K562 (cell line): ENCODE results near the gene SOS1. TPM values are rescaled to one million over a fixed set of nuclear protein-coding genes. Genes with fewer than 3 reads are reported as not detected.
A peak's percentile ranks its signal among the peaks of the same experiment; 100 is the strongest.

Experiments used
- CBX8 ChIP-seq: fragments of 200-600 bp; sonication (generic); IDR thresholded peaks from 2 replicates; pipeline ENCODE4 v1.6.1; 2012; ENCODE audit warnings: borderline replicate concordance, mixed run types, low read depth, mild to moderate bottlenecking, moderate library complexity, mixed read lengths, low read length, control low read depth, inconsistent platforms; ENCODE audit not compliant: poor library complexity, severe bottlenecking; ENCODE audit errors: extremely low read depth
- HDGF ChIP-seq: fragments of 450-650 bp; IDR thresholded peaks from 2 replicates; pipeline ENCODE4 v1.6.1; 2016
- LEF1 ChIP-seq: fragments of 450-650 bp; IDR thresholded peaks from 2 replicates; pipeline ENCODE4 v1.6.1; 2016; ENCODE audit warnings: mild to moderate bottlenecking
- PCBP2 ChIP-seq: fragments of 200-400 bp; formaldehyde crosslinking; IDR thresholded peaks from 2 replicates; pipeline ENCODE4 v1.6.1; 2018; ENCODE audit warnings: low read length, low read depth, mild to moderate bottlenecking, moderate library complexity; ENCODE audit not compliant: poor library complexity, severe bottlenecking
- POLR3G ChIP-seq: IDR thresholded peaks from 2 replicates; pipeline ENCODE4 v1.6.1; 2011; ENCODE audit not compliant: insufficient read length, insufficient replicate concordance; ENCODE audit errors: extremely low read depth
- YBX1 ChIP-seq: fragments of 450-650 bp; IDR thresholded peaks from 2 replicates; pipeline ENCODE4 v1.7.1; 2016; ENCODE audit warnings: mild to moderate bottlenecking
- ZFP1 ChIP-seq: fragments of 450-650 bp; formaldehyde crosslinking; IDR thresholded peaks from 2 replicates; pipeline ENCODE4 v1.4.0; 2020; ENCODE audit warnings: mild to moderate bottlenecking, mixed read lengths
- ZKSCAN3 ChIP-seq: fragments of 250-450 bp; sonication (Bioruptor Pico); IDR thresholded peaks from 2 replicates; pipeline ENCODE4 v1.4.0; 2020
- ZNF165 ChIP-seq: fragments of 250-450 bp; sonication (Bioruptor Pico); IDR thresholded peaks from 2 replicates; pipeline ENCODE4 v1.4.0; 2020; ENCODE audit warnings: borderline replicate concordance
- ZNF184 ChIP-seq: sonication (generic); formaldehyde crosslinking; IDR thresholded peaks from 2 replicates; pipeline ENCODE4 v1.5.0; 2020; ENCODE audit warnings: missing genetic modification reagents
- ZNF324 ChIP-seq: fragments of 250-450 bp; sonication (Bioruptor Pico); IDR thresholded peaks from 2 replicates; pipeline ENCODE4 v1.4.0; 2020; ENCODE audit warnings: mild to moderate bottlenecking
- ZNF586 ChIP-seq: fragments of 450-650 bp; formaldehyde crosslinking; conservative IDR thresholded peaks from 2 replicates; pipeline ENCODE4 v1.4.0; 2020; ENCODE audit warnings: mild to moderate bottlenecking, moderate library complexity
- polyA plus RNA-seq, 8 experiments: library from polyadenylated mRNA; depleted of rRNA in 4 of 8; stranded (reverse) in 5 of 8; unstranded in 3 of 8; fragments of >200 nt; fragmentation: Nextera tagmentation in 2 of 8; fragmentation: Illumina TruSeq in 1 of 8; extraction: Ambion mirVana in 2 of 8; extraction: Trizol in 1 of 8; gene quantifications; 2 replicates each; pipeline versions ENCODE4 v1.2.1 to v1.2.3, GENCODE V29; 2011 to 2014; ENCODE audit warnings: inconsistent platforms in 1 of 8, missing spikeins in 1 of 8
- total RNA-seq, 7 experiments: library from RNA; depleted of rRNA in 6 of 7; stranded (reverse); fragments of >200 nt in 6 of 7; fragmentation: Illumina TruSeq in 2 of 7; extraction: Trizol in 2 of 7; gene quantifications; 2 replicates each; pipeline versions ENCODE4 v1.2.1 to v1.2.3, GENCODE V29; 2011 to 2021; ENCODE audit warnings: low replicate concordance in 1 of 7
- TF ChIP-seq, protein P1 (sequence below): fragments of 250-450 bp; sonication (Bioruptor Pico); IDR thresholded peaks from 2 replicates; pipeline ENCODE4 v1.5.0; 2021; ENCODE audit warnings: mild to moderate bottlenecking, borderline replicate concordance
- TF ChIP-seq, protein P2 (sequence below): fragments of 450-650 bp; IDR thresholded peaks from one replicate; pipeline ENCODE4 v1.6.1; 2018; ENCODE audit warnings: mild to moderate bottlenecking, moderate library complexity; ENCODE audit not compliant: partially characterized antibody
- TF ChIP-seq, protein P3 (sequence below): fragments of 250-450 bp; sonication (Bioruptor Pico); IDR thresholded peaks from 2 replicates; pipeline ENCODE4 v1.4.0; 2020
- TF ChIP-seq, protein P4 (sequence below): IDR thresholded peaks from 2 replicates; pipeline ENCODE4 v1.6.1; 2012; ENCODE audit warnings: low read depth, low read length, improper control_type of control experiment, borderline replicate concordance
- TF ChIP-seq, protein P5 (sequence below): fragments of 250-450 bp; sonication (Bioruptor Pico); IDR thresholded peaks from 2 replicates; pipeline ENCODE4 v1.8.0; 2022; ENCODE audit warnings: moderate library complexity, mild to moderate bottlenecking, inconsistent platforms

SOS1 gene
- total and polyA plus RNA-seq, 9 of the 15 experiments (the other 6 are each of a cell fraction or from before 2014, with no cell fraction given): 2.5 to 27.1 (median 16.3) TPM

DNA sequence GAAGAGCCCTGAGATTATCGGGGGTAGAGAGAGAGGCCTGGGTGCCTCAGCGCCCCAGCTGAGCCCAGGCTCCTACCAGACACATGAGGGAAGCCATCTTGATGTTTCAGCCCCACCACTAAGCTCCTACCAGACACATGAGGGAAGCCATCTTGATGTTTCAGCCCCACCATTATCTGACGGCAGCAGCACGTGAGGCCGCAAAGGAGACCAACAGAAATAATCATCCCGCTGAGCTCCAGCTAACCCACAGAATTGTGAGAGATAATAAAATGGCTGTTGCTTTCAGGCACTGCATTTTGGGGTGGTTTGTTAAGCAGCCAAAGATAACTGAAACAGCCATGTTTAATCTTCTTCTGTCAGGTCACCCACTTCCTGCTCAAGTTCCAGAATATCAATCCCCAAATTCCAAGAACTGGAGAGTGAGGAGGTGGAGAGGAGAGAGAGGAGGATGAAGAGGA lies 29.3 kb upstream of the SOS1 start (continued):
- TF ChIP-seq, protein P1, sequence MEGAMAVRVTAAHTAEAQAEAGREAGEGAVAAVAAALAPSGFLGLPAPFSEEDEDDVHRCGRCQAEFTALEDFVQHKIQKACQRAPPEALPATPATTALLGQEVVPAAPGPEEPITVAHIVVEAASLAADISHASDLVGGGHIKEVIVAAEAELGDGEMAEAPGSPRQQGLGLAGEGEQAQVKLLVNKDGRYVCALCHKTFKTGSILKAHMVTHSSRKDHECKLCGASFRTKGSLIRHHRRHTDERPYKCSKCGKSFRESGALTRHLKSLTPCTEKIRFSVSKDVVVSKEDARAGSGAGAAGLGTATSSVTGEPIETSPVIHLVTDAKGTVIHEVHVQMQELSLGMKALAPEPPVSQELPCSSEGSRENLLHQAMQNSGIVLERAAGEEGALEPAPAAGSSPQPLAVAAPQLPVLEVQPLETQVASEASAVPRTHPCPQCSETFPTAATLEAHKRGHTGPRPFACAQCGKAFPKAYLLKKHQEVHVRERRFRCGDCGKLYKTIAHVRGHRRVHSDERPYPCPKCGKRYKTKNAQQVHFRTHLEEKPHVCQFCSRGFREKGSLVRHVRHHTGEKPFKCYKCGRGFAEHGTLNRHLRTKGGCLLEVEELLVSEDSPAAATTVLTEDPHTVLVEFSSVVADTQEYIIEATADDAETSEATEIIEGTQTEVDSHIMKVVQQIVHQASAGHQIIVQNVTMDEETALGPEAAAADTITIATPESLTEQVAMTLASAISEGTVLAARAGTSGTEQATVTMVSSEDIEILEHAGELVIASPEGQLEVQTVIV (CRISPR knock-in tag): peak; percentile 64; the same call in 1 of the 2 replicates
- no peak for TF ChIP-seq YBX1
- no peak for TF ChIP-seq PCBP2
- TF ChIP-seq CBX8: no peak
- TF ChIP-seq, protein P2, sequence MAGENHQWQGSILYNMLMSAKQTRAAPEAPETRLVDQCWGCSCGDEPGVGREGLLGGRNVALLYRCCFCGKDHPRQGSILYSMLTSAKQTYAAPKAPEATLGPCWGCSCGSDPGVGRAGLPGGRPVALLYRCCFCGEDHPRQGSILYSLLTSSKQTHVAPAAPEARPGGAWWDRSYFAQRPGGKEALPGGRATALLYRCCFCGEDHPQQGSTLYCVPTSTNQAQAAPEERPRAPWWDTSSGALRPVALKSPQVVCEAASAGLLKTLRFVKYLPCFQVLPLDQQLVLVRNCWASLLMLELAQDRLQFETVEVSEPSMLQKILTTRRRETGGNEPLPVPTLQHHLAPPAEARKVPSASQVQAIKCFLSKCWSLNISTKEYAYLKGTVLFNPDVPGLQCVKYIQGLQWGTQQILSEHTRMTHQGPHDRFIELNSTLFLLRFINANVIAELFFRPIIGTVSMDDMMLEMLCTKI: no peak
- TF ChIP-seq, protein P3, sequence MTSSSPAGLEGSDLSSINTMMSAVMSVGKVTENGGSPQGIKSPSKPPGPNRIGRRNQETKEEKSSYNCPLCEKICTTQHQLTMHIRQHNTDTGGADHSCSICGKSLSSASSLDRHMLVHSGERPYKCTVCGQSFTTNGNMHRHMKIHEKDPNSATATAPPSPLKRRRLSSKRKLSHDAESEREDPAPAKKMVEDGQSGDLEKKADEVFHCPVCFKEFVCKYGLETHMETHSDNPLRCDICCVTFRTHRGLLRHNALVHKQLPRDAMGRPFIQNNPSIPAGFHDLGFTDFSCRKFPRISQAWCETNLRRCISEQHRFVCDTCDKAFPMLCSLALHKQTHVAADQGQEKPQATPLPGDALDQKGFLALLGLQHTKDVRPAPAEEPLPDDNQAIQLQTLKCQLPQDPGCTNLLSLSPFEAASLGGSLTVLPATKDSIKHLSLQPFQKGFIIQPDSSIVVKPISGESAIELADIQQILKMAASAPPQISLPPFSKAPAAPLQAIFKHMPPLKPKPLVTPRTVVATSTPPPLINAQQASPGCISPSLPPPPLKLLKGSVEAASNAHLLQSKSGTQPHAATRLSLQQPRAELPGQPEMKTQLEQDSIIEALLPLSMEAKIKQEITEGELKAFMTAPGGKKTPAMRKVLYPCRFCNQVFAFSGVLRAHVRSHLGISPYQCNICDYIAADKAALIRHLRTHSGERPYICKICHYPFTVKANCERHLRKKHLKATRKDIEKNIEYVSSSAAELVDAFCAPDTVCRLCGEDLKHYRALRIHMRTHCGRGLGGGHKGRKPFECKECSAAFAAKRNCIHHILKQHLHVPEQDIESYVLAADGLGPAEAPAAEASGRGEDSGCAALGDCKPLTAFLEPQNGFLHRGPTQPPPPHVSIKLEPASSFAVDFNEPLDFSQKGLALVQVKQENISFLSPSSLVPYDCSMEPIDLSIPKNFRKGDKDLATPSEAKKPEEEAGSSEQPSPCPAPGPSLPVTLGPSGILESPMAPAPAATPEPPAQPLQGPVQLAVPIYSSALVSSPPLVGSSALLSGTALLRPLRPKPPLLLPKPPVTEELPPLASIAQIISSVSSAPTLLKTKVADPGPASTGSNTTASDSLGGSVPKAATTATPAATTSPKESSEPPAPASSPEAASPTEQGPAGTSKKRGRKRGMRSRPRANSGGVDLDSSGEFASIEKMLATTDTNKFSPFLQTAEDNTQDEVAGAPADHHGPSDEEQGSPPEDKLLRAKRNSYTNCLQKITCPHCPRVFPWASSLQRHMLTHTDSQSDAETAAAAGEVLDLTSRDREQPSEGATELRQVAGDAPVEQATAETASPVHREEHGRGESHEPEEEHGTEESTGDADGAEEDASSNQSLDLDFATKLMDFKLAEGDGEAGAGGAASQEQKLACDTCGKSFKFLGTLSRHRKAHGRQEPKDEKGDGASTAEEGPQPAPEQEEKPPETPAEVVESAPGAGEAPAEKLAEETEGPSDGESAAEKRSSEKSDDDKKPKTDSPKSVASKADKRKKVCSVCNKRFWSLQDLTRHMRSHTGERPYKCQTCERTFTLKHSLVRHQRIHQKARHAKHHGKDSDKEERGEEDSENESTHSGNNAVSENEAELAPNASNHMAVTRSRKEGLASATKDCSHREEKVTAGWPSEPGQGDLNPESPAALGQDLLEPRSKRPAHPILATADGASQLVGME (CRISPR knock-in tag): peak; percentile 99
- peak; percentile 65; the same call in 1 of the 2 replicates for TF ChIP-seq ZNF324 (CRISPR knock-in tag)
- peak; percentile 67; the same call in 1 of the 2 replicates for TF ChIP-seq ZKSCAN3 (CRISPR knock-in tag)
- no peak for TF ChIP-seq POLR3G
- no peak for TF ChIP-seq ZNF184 (CRISPR knock-in tag)
- peak; percentile 86 for TF ChIP-seq ZNF586 (CRISPR knock-in tag)
- peak; percentile 71 for TF ChIP-seq ZFP1 (CRISPR knock-in tag)
- TF ChIP-seq, protein P4, sequence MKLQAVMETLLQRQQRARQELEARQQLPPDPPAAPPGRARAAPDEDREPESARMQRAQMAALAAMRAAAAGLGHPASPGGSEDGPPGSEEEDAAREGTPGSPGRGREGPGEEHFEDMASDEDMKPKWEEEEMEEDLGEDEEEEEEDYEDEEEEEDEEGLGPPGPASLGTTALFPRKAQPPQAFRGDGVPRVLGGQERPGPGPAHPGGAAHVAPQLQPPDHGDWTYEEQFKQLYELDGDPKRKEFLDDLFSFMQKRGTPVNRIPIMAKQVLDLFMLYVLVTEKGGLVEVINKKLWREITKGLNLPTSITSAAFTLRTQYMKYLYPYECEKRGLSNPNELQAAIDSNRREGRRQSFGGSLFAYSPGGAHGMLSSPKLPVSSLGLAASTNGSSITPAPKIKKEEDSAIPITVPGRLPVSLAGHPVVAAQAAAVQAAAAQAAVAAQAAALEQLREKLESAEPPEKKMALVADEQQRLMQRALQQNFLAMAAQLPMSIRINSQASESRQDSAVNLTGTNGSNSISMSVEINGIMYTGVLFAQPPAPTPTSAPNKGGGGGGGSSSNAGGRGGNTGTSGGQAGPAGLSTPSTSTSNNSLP: no peak
- peak; percentile 35; the same call in 1 of the 2 replicates for TF ChIP-seq LEF1
- TF ChIP-seq, protein P5, sequence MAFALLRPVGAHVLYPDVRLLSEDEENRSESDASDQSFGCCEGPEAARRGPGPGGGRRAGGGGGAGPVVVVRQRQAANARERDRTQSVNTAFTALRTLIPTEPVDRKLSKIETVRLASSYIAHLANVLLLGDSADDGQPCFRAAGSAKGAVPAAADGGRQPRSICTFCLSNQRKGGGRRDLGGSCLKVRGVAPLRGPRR (CRISPR knock-in tag): peak; percentile 94
- TF ChIP-seq HDGF: no peak
- TF ChIP-seq ZNF165 (CRISPR knock-in tag): peak; percentile 93; the same call in 1 of the 2 replicates
